Measurements from ENCODE around the gene ENPEP.

DNA sequence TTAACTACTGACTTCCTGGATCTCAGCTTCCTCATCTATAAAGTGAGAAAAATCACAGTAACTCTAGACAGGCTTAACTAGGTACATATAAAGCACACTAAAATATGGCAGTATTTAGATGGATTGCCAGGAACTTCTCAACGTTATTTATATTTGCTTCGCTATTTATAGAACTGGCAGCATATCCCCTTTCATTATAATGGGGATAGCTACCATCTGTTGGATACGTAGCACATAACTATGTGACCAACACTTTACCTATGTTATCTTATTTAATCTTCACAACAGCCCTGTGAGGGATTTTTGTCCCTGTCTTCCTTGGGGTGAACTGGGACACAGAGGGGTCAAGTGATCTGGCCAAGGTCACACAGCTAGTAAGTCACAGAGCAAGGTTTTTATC, 64.6 kb downstream of the ENPEP start:
- TF ChIP-seq, protein P1, sequence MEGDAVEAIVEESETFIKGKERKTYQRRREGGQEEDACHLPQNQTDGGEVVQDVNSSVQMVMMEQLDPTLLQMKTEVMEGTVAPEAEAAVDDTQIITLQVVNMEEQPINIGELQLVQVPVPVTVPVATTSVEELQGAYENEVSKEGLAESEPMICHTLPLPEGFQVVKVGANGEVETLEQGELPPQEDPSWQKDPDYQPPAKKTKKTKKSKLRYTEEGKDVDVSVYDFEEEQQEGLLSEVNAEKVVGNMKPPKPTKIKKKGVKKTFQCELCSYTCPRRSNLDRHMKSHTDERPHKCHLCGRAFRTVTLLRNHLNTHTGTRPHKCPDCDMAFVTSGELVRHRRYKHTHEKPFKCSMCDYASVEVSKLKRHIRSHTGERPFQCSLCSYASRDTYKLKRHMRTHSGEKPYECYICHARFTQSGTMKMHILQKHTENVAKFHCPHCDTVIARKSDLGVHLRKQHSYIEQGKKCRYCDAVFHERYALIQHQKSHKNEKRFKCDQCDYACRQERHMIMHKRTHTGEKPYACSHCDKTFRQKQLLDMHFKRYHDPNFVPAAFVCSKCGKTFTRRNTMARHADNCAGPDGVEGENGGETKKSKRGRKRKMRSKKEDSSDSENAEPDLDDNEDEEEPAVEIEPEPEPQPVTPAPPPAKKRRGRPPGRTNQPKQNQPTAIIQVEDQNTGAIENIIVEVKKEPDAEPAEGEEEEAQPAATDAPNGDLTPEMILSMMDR (IDR thresholded peaks at IDR 0.05): no peak
- no peak for TF ChIP-seq POLR2A (IDR thresholded peaks at IDR 0.05)
